A549 (cell line): Measurements from ENCODE around the gene PRRC1. TPM values are rescaled to one million over a fixed set of nuclear protein-coding genes. Genes with fewer than 3 reads are reported as not detected.

ENCODE experiments used
- ATAC-seq, 2 experiments: fragments of 200-7000 bp in 1 of 2; fragments of >200 bp in 1 of 2; cut with Nextera tagmentation in 1 of 2; cut with Tn5 transposase in 1 of 2; 3 replicates each; pipeline versions ENCODE4 v1.8.0 to v1.9.1; 2018 to 2020; ENCODE audit warnings: mild to moderate bottlenecking in 1 of 2, moderate library complexity in 1 of 2
- CTCF ChIA-PET: fragments of 300-600 bp; sonication (Branson Sonifier 250); formaldehyde crosslinking; extraction: SDS; loops from one replicate; lab custom pipeline; 2021; ENCODE audit warnings: antibody characterized with exemption, inconsistent platforms; lab: Yijun Ruan, JAX
- POLR2A ChIA-PET: fragments of 350-600 bp; formaldehyde crosslinking; extraction: SDS; loops from one replicate; lab custom pipeline; 2021; ENCODE audit warnings: antibody characterized with exemption, inconsistent platforms; lab: Yijun Ruan, JAX
- DNase-seq, 2 experiments: peaks; one replicate each; pipeline versions ENCODE4 v3.0.0 to v3.0.0-alpha.2; 2011 to 2016; ENCODE audit warnings: low read depth in 1 of 2, low spot score in 1 of 2
- FAIRE-seq: peaks from 2 replicates; lab custom pipeline; 2011; peaks lifted over from hg19 to GRCh38; lab: Jason Lieb, UNC
- H3K27ac ChIP-seq, 2 experiments: fragments of >200 bp; sonication (Bioruptor Twin); formaldehyde crosslinking; 3 replicates each; pipeline ENCODE4 v1.5.1; 2016 to 2017
- H3K4me1 ChIP-seq: fragments of >200 bp; sonication (Bioruptor Twin); formaldehyde crosslinking; 3 replicates; pipeline ENCODE4 v1.6.1; 2016
- H3K4me2 ChIP-seq: fragments of >200 bp; sonication (Bioruptor Twin); formaldehyde crosslinking; 3 replicates; pipeline ENCODE4 v1.6.1; 2016
- H3K4me3 ChIP-seq: fragments of >200 bp; sonication (Bioruptor Twin); formaldehyde crosslinking; 3 replicates; pipeline ENCODE4 v1.5.1; 2016
- H3K9me3 ChIP-seq: fragments of >200 bp; sonication (Bioruptor Twin); formaldehyde crosslinking; 3 replicates; pipeline ENCODE4 v1.6.1; 2016
- BHLHE40 ChIP-seq: IDR thresholded peaks from 2 replicates; pipeline ENCODE4 v1.6.1; 2012; ENCODE audit warnings: low read depth, low read length, inconsistent platforms
- CBX8 ChIP-seq: fragments of 200-600 bp; sonication (generic); IDR thresholded peaks from 2 replicates; pipeline ENCODE4 v1.6.1; 2016
- CEBPB ChIP-seq, 2 experiments: fragments of >200 bp in 1 of 2; sonication (Bioruptor Twin) in 1 of 2; formaldehyde crosslinking in 1 of 2; IDR thresholded peaks; 2 replicates each; pipeline ENCODE4 v1.6.1; 2012 to 2016
- CHD2 ChIP-seq: fragments of 150-350 bp; IDR thresholded peaks from 2 replicates; pipeline ENCODE4 v1.6.1; 2014; ENCODE audit warnings: low read length; ENCODE audit not compliant: partially characterized antibody
- CHD4 ChIP-seq: fragments of 200-600 bp; sonication (generic); IDR thresholded peaks from 2 replicates; pipeline ENCODE4 v1.6.1; 2016; ENCODE audit warnings: antibody characterized with exemption, mild to moderate bottlenecking, borderline replicate concordance
- FOSL2 ChIP-seq, 2 experiments: fragments of 450-650 bp in 1 of 2; fragments of >200 bp in 1 of 2; sonication (Bioruptor Twin) in 1 of 2; formaldehyde crosslinking; IDR thresholded peaks; 2 replicates each; pipeline versions ENCODE4 v1.5.0 to v1.6.1; 2016 to 2020; ENCODE audit warnings: mild to moderate bottlenecking in 1 of 2, moderate library complexity in 1 of 2
- HOXA7 ChIP-seq: fragments of 250-450 bp; sonication (Bioruptor Pico); IDR thresholded peaks from 2 replicates; pipeline ENCODE4 v1.5.0; 2020; ENCODE audit warnings: mild to moderate bottlenecking, moderate library complexity
- HOXB13 ChIP-seq: fragments of 250-450 bp; sonication (Bioruptor Pico); IDR thresholded peaks from 2 replicates; pipeline ENCODE4 v1.5.0; 2020; ENCODE audit warnings: low read depth, mild to moderate bottlenecking, moderate library complexity
- JUN ChIP-seq, 2 experiments: fragments of >200 bp; sonication (Bioruptor Twin); formaldehyde crosslinking; IDR thresholded peaks; 2 replicates in 1 of 2; 3 replicates in 1 of 2; pipeline ENCODE4 v1.6.1; 2016 to 2017
- MAZ ChIP-seq: fragments of 150-350 bp; IDR thresholded peaks from 2 replicates; pipeline ENCODE4 v1.6.1; 2014; ENCODE audit warnings: antibody characterized with exemption, low read depth, low read length, borderline replicate concordance
- MYC ChIP-seq: IDR thresholded peaks from 2 replicates; pipeline ENCODE4 v1.6.1; 2012; ENCODE audit warnings: mild to moderate bottlenecking, inconsistent platforms, low read length, improper control_type of control experiment, borderline replicate concordance
- NFE2L2 ChIP-seq: fragments of 150-350 bp; conservative IDR thresholded peaks from 2 replicates; pipeline ENCODE4 v1.6.1; 2014; ENCODE audit warnings: low read length
- RCOR1 ChIP-seq: fragments of 150-350 bp; IDR thresholded peaks from 2 replicates; pipeline ENCODE4 v1.6.1; 2014; ENCODE audit warnings: antibody characterized with exemption, low read length, low read depth
- RFX5 ChIP-seq: fragments of 450-650 bp; IDR thresholded peaks from 2 replicates; pipeline ENCODE4 v1.7.1; 2014; ENCODE audit warnings: antibody characterized with exemption, mild to moderate bottlenecking, moderate library complexity
- RNF2 ChIP-seq: fragments of 200-600 bp; sonication (generic); IDR thresholded peaks from 2 replicates; pipeline ENCODE4 v1.6.1; 2016; ENCODE audit warnings: low read depth, mild to moderate bottlenecking, antibody characterized with exemption, moderate library complexity, borderline replicate concordance
- SMC3 ChIP-seq: fragments of >200 bp; sonication (Bioruptor Twin); formaldehyde crosslinking; IDR thresholded peaks from 3 replicates; pipeline ENCODE4 v1.6.1; 2018; ENCODE audit warnings: inconsistent platforms
- TFCP2L1 ChIP-seq: fragments of 250-450 bp; sonication (Bioruptor Pico); IDR thresholded peaks from 2 replicates; pipeline ENCODE4 v1.5.0; 2021; ENCODE audit warnings: mild to moderate bottlenecking
- WGBS: methylation state at CpG from one replicate; pipeline ENCODE4 v1.1.6; 2017; ENCODE audit errors: missing lambda C conversion rate; 5-methylcytosine and 5-hydroxymethylcytosine counted together
- polyA plus RNA-seq, 4 experiments: library from polyadenylated mRNA; depleted of rRNA in 3 of 4; stranded (reverse); fragments of >200 nt; fragmentation: RNase III in 1 of 4; extraction: RNeasy Plus Mini Kit Qiagen cat#74134 plus additional on column Dnase treatment in 1 of 4; gene quantifications; 2 replicates in 3 of 4; 3 replicates in 1 of 4; pipeline ENCODE4 v1.2.3, GENCODE V29; 2011 to 2017
- TF ChIP-seq, protein P1 (sequence below): fragments of 150-350 bp; IDR thresholded peaks from 2 replicates; pipeline ENCODE4 v1.6.1; 2014; ENCODE audit warnings: low read depth, mild to moderate bottlenecking, low read length
- TF ChIP-seq, protein P2 (sequence below): fragments of >200 bp; sonication (Bioruptor Twin); formaldehyde crosslinking; IDR thresholded peaks from 3 replicates; pipeline ENCODE4 v1.6.1; 2016
- TF ChIP-seq, protein P3 (sequence below): fragments of >200 bp; sonication (Bioruptor Twin); formaldehyde crosslinking; IDR thresholded peaks from 3 replicates; pipeline ENCODE4 v1.5.1; 2016

The PRRC1 gene
- polyA plus RNA-seq, 2 of the 4 experiments (the other 2 are of a cell fraction): 40.7 to 82.2 TPM

DNA sequence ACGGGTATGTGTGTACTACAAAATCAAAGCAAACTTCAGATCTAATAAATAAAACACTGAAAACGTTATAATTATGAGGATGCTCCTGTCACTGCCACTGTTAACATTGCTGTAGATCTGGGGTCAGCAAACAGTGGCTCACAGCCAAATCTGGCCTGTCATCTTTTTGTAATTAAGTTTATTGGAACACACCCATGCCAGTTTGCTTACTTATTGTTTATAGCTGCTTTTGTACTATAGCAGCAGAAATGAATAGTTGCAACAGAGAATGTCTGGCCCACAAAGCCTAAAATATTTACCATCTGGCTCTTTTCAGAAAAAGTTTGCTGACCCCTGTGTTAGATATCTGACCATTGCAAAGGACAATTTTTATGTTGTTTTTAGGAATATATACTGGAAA lies 32.1 kb downstream of the PRRC1 start:
- ChIA-PET CTCF (interaction anchor here (1.4 to 3.4 kb wide), 2 partner anchors 13 to 109 kb away, joined by 3 to 17 read pairs; no protein-coding TSS in a partner anchor), POLR2A (no interaction called here)
- H3K4me1 ChIP-seq: no peaks in the 10 kb centered on the region
- H3K27ac ChIP-seq: no peak overlapping the region
- FAIRE-seq (no peak), ATAC-seq (no peak), DNase-seq (no peak)
- no peaks in the 10 kb centered on the region for H3K9me3 ChIP-seq
- H3K4me2 ChIP-seq: no peak overlapping the region
- no peak for TF ChIP-seq SMC3
- no peak for TF ChIP-seq CHD4
- TF ChIP-seq NFE2L2: no peak
- WGBS: 67% methylated on average over 2 of the region's 2 CpGs
- no peak overlapping the region for H3K4me3 ChIP-seq

DNA sequence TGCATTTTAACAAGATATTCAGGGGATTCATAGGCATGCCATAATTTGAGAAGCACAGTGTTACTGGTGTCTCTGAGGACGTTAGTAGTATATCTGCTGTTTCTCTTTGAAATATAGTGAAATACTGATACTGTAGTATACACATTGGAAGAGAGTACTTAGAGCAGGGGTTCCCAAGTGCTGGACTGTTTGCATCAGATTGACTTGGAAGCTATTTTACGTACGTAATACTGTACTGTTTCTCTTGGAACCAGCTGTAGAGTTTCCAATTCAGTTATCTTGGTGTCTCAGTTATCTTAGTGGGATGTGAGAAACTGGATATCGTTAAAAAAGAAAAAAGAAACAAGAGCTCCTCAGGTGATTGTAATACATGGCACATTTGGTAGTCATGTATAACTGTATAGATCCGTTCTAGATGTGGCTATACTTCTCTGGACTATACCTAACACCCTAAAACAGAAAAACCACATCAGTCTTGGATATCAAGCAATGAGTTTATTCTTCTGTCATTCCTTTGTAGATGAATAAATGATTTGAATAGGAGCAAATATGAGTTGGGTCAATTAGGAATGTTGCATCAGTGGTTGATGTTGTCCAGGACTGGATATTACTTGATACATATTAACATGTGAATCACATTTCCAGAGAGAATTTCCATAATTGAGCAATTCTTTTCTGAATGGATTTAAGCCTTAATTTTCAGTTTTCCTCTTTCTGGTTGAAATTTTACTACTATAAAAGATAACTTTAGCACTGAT lies 33.4 kb downstream of the PRRC1 start:
- ATAC-seq (no peak), FAIRE-seq (no peak), DNase-seq (no peak)
- no peak overlapping the region for H3K27ac ChIP-seq
- ChIA-PET CTCF (interaction anchor here (3.4 kb wide), 1 partner anchor 12 kb away, joined by 17 read pairs; no protein-coding TSS in a partner anchor), POLR2A (no interaction called here)
- no peaks in the 10 kb centered on the region for H3K9me3 ChIP-seq
- no peak overlapping the region for H3K4me3 ChIP-seq
- no peak overlapping the region for H3K4me2 ChIP-seq
- H3K4me1 ChIP-seq: no peaks in the 10 kb centered on the region
- TF ChIP-seq MAZ: no peak
- 90% methylated on average over 5 of the region's 5 CpGs for WGBS

DNA sequence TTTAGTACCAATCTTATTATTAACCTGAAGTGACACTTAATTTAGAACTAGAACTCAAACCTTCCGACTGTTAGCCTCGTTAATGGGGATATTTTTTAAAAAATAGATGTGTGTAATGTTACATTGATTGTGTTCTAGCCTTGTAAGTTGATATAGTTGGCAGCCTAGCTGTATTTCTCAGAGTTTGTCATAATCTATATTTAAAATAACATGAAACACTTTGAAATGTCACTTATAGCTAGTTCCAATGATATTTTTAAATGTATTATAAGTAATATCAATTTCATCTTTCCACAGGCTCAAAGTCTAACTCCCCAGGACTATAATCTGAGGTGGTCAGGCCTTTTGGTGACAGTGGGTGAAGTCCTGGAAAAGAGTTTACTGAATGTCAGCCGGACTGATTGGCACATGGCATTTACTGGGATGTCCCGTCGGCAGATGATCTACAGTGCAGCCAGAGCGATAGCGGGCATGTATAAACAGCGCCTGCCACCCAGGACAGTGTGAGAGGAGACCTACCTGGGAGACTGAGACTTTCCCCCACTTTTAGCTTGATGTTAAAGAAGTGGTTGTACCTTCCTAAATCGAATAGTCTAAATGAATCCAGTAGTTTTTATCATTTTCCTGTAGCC lies 34.1 kb downstream of the PRRC1 start:
- TF ChIP-seq BHLHE40: no peak
- no peak for TF ChIP-seq CHD4
- TF ChIP-seq HOXB13 (CRISPR knock-in tag): no peak
- no peak for TF ChIP-seq CEBPB (IDR thresholded peaks at IDR 0.05)
- TF ChIP-seq RFX5: no peak
- no peak for TF ChIP-seq RCOR1
- TF ChIP-seq FOSL2 (IDR thresholded peaks at IDR 0.05): no peak
- no peak for TF ChIP-seq FOSL2 (CRISPR knock-in tag; IDR thresholded peaks at IDR 0.05)
- no peak for TF ChIP-seq CBX8
- TF ChIP-seq, protein P1, sequence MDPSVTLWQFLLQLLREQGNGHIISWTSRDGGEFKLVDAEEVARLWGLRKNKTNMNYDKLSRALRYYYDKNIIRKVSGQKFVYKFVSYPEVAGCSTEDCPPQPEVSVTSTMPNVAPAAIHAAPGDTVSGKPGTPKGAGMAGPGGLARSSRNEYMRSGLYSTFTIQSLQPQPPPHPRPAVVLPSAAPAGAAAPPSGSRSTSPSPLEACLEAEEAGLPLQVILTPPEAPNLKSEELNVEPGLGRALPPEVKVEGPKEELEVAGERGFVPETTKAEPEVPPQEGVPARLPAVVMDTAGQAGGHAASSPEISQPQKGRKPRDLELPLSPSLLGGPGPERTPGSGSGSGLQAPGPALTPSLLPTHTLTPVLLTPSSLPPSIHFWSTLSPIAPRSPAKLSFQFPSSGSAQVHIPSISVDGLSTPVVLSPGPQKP: no peak
- TF ChIP-seq, protein P2, sequence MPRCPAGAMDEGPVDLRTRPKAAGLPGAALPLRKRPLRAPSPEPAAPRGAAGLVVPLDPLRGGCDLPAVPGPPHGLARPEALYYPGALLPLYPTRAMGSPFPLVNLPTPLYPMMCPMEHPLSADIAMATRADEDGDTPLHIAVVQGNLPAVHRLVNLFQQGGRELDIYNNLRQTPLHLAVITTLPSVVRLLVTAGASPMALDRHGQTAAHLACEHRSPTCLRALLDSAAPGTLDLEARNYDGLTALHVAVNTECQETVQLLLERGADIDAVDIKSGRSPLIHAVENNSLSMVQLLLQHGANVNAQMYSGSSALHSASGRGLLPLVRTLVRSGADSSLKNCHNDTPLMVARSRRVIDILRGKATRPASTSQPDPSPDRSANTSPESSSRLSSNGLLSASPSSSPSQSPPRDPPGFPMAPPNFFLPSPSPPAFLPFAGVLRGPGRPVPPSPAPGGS: no peak
- TF ChIP-seq RNF2: no peak
- no peak for FAIRE-seq
- no peak overlapping the region for H3K27ac ChIP-seq
- POLR2A ChIA-PET: no interaction called here
- no peak overlapping the region for H3K4me3 ChIP-seq
- H3K4me2 ChIP-seq: no peak overlapping the region
- no peak for DNase-seq
- CTCF ChIA-PET: interaction anchor here (3.4 kb wide), 1 partner anchor 11 kb away, joined by 17 read pairs; no protein-coding TSS in a partner anchor
- no peak for ATAC-seq
- H3K9me3 ChIP-seq: no peaks in the 10 kb centered on the region
- no peaks in the 10 kb centered on the region for H3K4me1 ChIP-seq
- 88% methylated on average over 9 of the region's 9 CpGs for WGBS

DNA sequence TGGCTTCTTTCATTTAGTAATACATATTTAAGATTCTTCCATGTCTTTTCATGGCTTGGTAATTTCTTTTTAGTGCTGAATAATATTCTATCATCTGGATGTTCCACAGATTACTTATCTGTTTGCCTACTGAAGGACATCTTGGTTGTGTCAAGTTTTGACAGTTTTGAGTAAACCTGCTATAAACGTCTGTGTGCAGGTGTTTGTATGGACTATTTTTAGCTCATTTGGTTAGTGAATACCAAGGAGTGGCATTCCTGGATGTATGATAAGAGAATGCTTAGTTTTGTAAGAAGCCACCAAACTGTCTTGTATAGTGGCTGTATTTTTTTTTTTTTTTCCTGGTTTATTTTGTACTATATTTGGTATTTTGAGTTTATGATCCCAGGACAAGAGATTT lies 38.4 kb downstream of the PRRC1 start:
- no peak overlapping the region for H3K27ac ChIP-seq
- ChIA-PET CTCF (interaction anchor here (0.9 kb wide), 1 partner anchor 9 kb away, joined by 3 read pairs; no protein-coding TSS in a partner anchor), POLR2A (no interaction called here)
- no peak for ATAC-seq
- no peaks in the 10 kb centered on the region for H3K9me3 ChIP-seq
- no peak for FAIRE-seq
- no peak for DNase-seq
- H3K4me2 ChIP-seq: no peak overlapping the region
- WGBS: 45% methylated on average over 1 of the region's 1 CpG
- no peaks in the 10 kb centered on the region for H3K4me1 ChIP-seq
- H3K4me3 ChIP-seq: no peak overlapping the region
- no peak for TF ChIP-seq CHD2
- no peak for TF ChIP-seq JUN (IDR thresholded peaks at IDR 0.05)
- TF ChIP-seq TFCP2L1 (CRISPR knock-in tag): no peak
- TF ChIP-seq HOXA7 (CRISPR knock-in tag): no peak
- TF ChIP-seq NFE2L2: no peak
- no peak for TF ChIP-seq MYC
- TF ChIP-seq, protein P3, sequence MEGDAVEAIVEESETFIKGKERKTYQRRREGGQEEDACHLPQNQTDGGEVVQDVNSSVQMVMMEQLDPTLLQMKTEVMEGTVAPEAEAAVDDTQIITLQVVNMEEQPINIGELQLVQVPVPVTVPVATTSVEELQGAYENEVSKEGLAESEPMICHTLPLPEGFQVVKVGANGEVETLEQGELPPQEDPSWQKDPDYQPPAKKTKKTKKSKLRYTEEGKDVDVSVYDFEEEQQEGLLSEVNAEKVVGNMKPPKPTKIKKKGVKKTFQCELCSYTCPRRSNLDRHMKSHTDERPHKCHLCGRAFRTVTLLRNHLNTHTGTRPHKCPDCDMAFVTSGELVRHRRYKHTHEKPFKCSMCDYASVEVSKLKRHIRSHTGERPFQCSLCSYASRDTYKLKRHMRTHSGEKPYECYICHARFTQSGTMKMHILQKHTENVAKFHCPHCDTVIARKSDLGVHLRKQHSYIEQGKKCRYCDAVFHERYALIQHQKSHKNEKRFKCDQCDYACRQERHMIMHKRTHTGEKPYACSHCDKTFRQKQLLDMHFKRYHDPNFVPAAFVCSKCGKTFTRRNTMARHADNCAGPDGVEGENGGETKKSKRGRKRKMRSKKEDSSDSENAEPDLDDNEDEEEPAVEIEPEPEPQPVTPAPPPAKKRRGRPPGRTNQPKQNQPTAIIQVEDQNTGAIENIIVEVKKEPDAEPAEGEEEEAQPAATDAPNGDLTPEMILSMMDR: no peak
- no peak for TF ChIP-seq RFX5
- TF ChIP-seq, protein P1: no peak
- TF ChIP-seq, protein P2: no peak
- TF ChIP-seq HOXB13 (CRISPR knock-in tag): no peak
